ENCODE data around the gene FGF1. TPM values are rescaled to one million over a fixed set of nuclear protein-coding genes. Genes with fewer than 3 reads are reported as not detected.

FGF1 gene
- total RNA-seq, 1 donor from 2014 or later = 0.07 TPM

DNA sequence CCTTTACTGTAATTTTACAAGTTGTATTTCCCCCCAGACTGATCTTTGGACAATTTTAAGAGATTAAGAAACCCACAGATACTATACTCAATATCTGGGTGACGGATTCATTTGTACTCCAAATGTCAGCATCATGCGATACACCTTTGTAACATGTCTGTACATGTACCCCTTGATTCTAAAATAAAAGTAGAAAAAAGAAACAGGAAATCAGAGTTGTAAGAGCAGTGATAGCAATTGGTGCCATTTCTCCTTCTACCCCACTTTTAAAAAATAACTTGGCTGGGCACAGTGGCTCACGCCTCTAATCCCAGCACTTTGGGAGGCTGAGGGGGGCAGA lies 116.9 kb downstream of the FGF1 start:
- no peak for TF ChIP-seq CTCF (IDR thresholded peaks at IDR 0.05; ENCODE audit: unreplicated experiment)
- Mint-ChIP-seq H3K4me3 (no peak overlapping the region), H3K27me3 (ENCODE audit: low read depth) (no peaks in the 10 kb centered on the region), H3K27ac (peak overlapping the region; percentile 78), H3K9me3 (no peaks in the 10 kb centered on the region), H3K36me3 (no peaks in the 10 kb centered on the region), H3K4me1 (peaks cover 33% of the 10 kb centered on the region)
- no peak for DNase-seq (ENCODE audit: low spot score in 2 of 2, unreplicated experiment in 2 of 2)

GRCh38 chr5:142568283-142568995 lies 117.5 kb downstream of the FGF1 start:
- peak in 1 of 2 experiments; percentile 45 for DNase-seq (ENCODE audit: low spot score in 2 of 2, unreplicated experiment in 2 of 2)
- no peaks in the 10 kb centered on the region for H3K36me3 Mint-ChIP-seq
- peaks cover 33% of the 10 kb centered on the region for H3K4me1 Mint-ChIP-seq
- peak overlapping the region; percentile 78 for H3K27ac Mint-ChIP-seq
- H3K27me3 Mint-ChIP-seq (ENCODE audit: low read depth) = no peaks in the 10 kb centered on the region
- no peak overlapping the region for H3K4me3 Mint-ChIP-seq
- TF ChIP-seq CTCF (IDR thresholded peaks at IDR 0.05; ENCODE audit: unreplicated experiment) = no peak
- no peaks in the 10 kb centered on the region for H3K9me3 Mint-ChIP-seq

- DNase-seq (ENCODE audit: low spot score in 2 of 2, unreplicated experiment in 2 of 2) = no peak
- Mint-ChIP-seq H3K27me3 (ENCODE audit: low read depth) (no peaks in the 10 kb centered on the region), H3K27ac (no peak overlapping the region), H3K4me1 (no peaks in the 10 kb centered on the region), H3K36me3 (no peaks in the 10 kb centered on the region), H3K4me3 (no peak overlapping the region), H3K9me3 (no peaks in the 10 kb centered on the region)
- no peak for TF ChIP-seq CTCF (IDR thresholded peaks at IDR 0.05; ENCODE audit: unreplicated experiment)
These were observed 124.3 kb downstream of the FGF1 start for GRCh38 chr5:142561486-142562097.

DNA sequence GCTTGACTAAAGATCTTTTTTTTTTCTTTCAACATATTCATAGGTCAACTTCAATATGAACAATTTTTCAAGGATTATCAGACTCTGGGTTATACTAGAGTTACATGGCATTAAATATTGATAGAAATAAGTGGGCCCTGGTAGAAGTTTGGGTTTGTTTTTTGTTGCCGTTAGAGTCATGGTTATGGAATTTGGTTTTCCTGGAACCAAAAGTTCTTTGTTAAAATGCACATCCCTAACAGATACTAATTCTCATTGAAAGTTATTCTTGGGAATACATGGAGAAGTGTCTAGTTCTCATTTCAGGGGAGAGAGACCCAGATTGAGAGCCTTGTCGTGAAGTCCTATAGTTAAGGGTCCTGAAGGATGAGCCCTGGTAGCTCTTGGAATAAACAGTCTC lies 124.9 kb downstream of the FGF1 start:
- Mint-ChIP-seq H3K27me3 (ENCODE audit: low read depth) (no peaks in the 10 kb centered on the region), H3K9me3 (no peaks in the 10 kb centered on the region), H3K27ac (no peak overlapping the region), H3K36me3 (no peaks in the 10 kb centered on the region), H3K4me1 (no peaks in the 10 kb centered on the region), H3K4me3 (no peak overlapping the region)
- no peak for TF ChIP-seq CTCF (IDR thresholded peaks at IDR 0.05; ENCODE audit: unreplicated experiment)
- no peak for DNase-seq (ENCODE audit: low spot score in 2 of 2, unreplicated experiment in 2 of 2)

GRCh38 chr5:142552107-142552506 lies 133.8 kb downstream of the FGF1 start:
- Mint-ChIP-seq H3K27me3 (ENCODE audit: low read depth) (peaks cover 15% of the 10 kb centered on the region), H3K36me3 (no peaks in the 10 kb centered on the region), H3K4me3 (peak overlapping the region; percentile 42), H3K27ac (no peak overlapping the region), H3K9me3 (no peaks in the 10 kb centered on the region), H3K4me1 (peaks cover 21% of the 10 kb centered on the region)
- DNase-seq (ENCODE audit: low spot score in 2 of 2, unreplicated experiment in 2 of 2) = no peak
- TF ChIP-seq CTCF (IDR thresholded peaks at IDR 0.05; ENCODE audit: unreplicated experiment) = no peak

All from mesothelial cell of epicardium (in vitro differentiated cells).